HepG2 (cell line): Measurements from ENCODE around the gene CASZ1. TPM values are rescaled to one million over a fixed set of nuclear protein-coding genes. Genes with fewer than 3 reads are reported as not detected.
A peak's percentile ranks its signal among the peaks of the same experiment; 100 is the strongest.

ENCODE experiments used
- ATAC-seq: fragments of 200-7000 bp; cut with Tn5 transposase; 3 replicates; pipeline ENCODE4 v1.9.1; 2020; ENCODE audit warnings: mild to moderate bottlenecking, moderate library complexity
- BruUV-seq: library from RNA; stranded (reverse); fragments of 400-500 nt; replicated peaks from 2 replicates; lab custom pipeline; 2021; lab: Mats Ljungman, UMichigan
- CTCF ChIA-PET: fragments of 300-600 bp; formaldehyde crosslinking; extraction: SDS; loops from one replicate; lab custom pipeline; 2021; ENCODE audit warnings: low total read pairs, inconsistent platforms, low intra/inter-chr PET ratio; lab: Yijun Ruan, JAX
- POLR2A ChIA-PET: fragments of 350-600 bp; sonication (Branson Sonifier 250); formaldehyde crosslinking; loops from one replicate; lab custom pipeline; 2020; ENCODE audit warnings: antibody characterized with exemption, inconsistent platforms; lab: Yijun Ruan, JAX
- DNase-seq: peaks from one replicate; pipeline ENCODE4 v3.0.0-alpha.2; 2015; ENCODE audit warnings: low spot score
- FAIRE-seq: peaks from 3 replicates; lab custom pipeline; 2011; peaks lifted over from hg19 to GRCh38; lab: Jason Lieb, UNC
- H2AFZ ChIP-seq: one replicate; pipeline ENCODE4 v1.6.1; 2011; ENCODE audit warnings: low read length, inconsistent platforms
- H3K27ac ChIP-seq: fragments of 300-600 bp; 3 replicates; pipeline ENCODE4 v1.8.0; 2011; ENCODE audit warnings: mixed run types, mild to moderate bottlenecking, mixed read lengths, low read length, inconsistent platforms; ENCODE audit not compliant: insufficient read depth; ENCODE audit errors: extremely low read length
- H3K27me3 ChIP-seq, 2 experiments: fragments of 200-600 bp in 1 of 2; 2 replicates in 1 of 2; 3 replicates in 1 of 2; pipeline versions ENCODE4 v1.6.0 to v1.8.0; 2011; ENCODE audit warnings: low read length in 2 of 2, mild to moderate bottlenecking in 2 of 2, moderate library complexity in 2 of 2, inconsistent platforms in 1 of 2; ENCODE audit not compliant: insufficient read depth in 2 of 2, control insufficient read depth in 1 of 2
- H3K36me3 ChIP-seq, 2 experiments: fragments of 200-600 bp in 1 of 2; replicated peaks in 1 of 2; 2 replicates in 1 of 2; 3 replicates in 1 of 2; pipeline versions ENCODE4 v1.5.1 to v1.8.0; 2011; ENCODE audit warnings: low read length in 2 of 2, inconsistent platforms in 1 of 2; ENCODE audit not compliant: insufficient read depth in 2 of 2, control insufficient read depth in 1 of 2
- H3K4me1 ChIP-seq: 2 replicates; pipeline ENCODE4 v1.5.1; 2012; ENCODE audit warnings: low read length, inconsistent platforms; ENCODE audit not compliant: insufficient read depth
- H3K4me2 ChIP-seq: 2 replicates; pipeline ENCODE4 v1.6.0; 2011; ENCODE audit warnings: low read depth, low read length, inconsistent platforms
- H3K4me3 ChIP-seq, 3 experiments: fragments of 200-600 bp in 1 of 3; sonication (generic), shearing (Covaris generic) in 1 of 3; replicated peaks in 1 of 3; 2 replicates each; pipeline ENCODE4 v1.5.1; 2011 to 2016; ENCODE audit warnings: low read length in 3 of 3, inconsistent platforms in 2 of 3, low read depth in 2 of 3, mild to moderate bottlenecking in 2 of 3, control low read depth in 1 of 3, mixed read lengths in 1 of 3; ENCODE audit not compliant: insufficient read depth in 1 of 3
- H3K79me2 ChIP-seq: one replicate; pipeline ENCODE4 v1.6.1; 2011; ENCODE audit warnings: low read length, inconsistent platforms; ENCODE audit not compliant: insufficient read depth
- H3K9ac ChIP-seq: 2 replicates; pipeline ENCODE4 v1.6.0; 2011; ENCODE audit warnings: mild to moderate bottlenecking, low read depth, low read length, inconsistent platforms; ENCODE audit not compliant: insufficient read depth
- H3K9me3 ChIP-seq: 2 replicates; pipeline ENCODE4 v1.5.1; 2012; ENCODE audit warnings: mild to moderate bottlenecking, low read length
- H4K20me1 ChIP-seq: 2 replicates; pipeline ENCODE4 v1.6.0; 2011; ENCODE audit warnings: inconsistent platforms, mild to moderate bottlenecking, low read length, moderate library complexity; ENCODE audit not compliant: insufficient read depth
- GTF2F1 ChIP-seq: fragments of 150-350 bp; IDR thresholded peaks from 2 replicates; pipeline ENCODE4 v1.6.1; 2014; ENCODE audit warnings: low read length
- HNRNPUL1 ChIP-seq: fragments of 200-400 bp; formaldehyde crosslinking; IDR thresholded peaks from 2 replicates; pipeline ENCODE4 v1.6.1; 2017; ENCODE audit warnings: low read depth, mild to moderate bottlenecking, low read length, moderate library complexity
- KMT2A ChIP-seq: sonication (generic); formaldehyde crosslinking; IDR thresholded peaks from 2 replicates; pipeline ENCODE4 v1.4.0; 2020; ENCODE audit warnings: missing genetic modification reagents
- MZF1 ChIP-seq: sonication (generic); formaldehyde crosslinking; IDR thresholded peaks from 2 replicates; pipeline ENCODE4 v1.8.1; 2023; ENCODE audit warnings: mild to moderate bottlenecking, missing genetic modification reagents, borderline replicate concordance
- NFKB2 ChIP-seq: sonication (generic); formaldehyde crosslinking; IDR thresholded peaks from 2 replicates; pipeline ENCODE4 v1.4.0; 2020; ENCODE audit warnings: missing genetic modification reagents, borderline replicate concordance
- REXO4 ChIP-seq: sonication (generic); formaldehyde crosslinking; IDR thresholded peaks from 2 replicates; pipeline ENCODE4 v1.8.0; 2022; ENCODE audit warnings: missing genetic modification reagents, mild to moderate bottlenecking, borderline replicate concordance
- SMC3 ChIP-seq: IDR thresholded peaks from 2 replicates; pipeline ENCODE4 v1.6.1; 2011; ENCODE audit warnings: low read length, improper control_type of control experiment
- ZNF382 ChIP-seq: sonication (generic); formaldehyde crosslinking; IDR thresholded peaks from 2 replicates; pipeline ENCODE4 v1.5.0; 2020; ENCODE audit warnings: missing genetic modification reagents, mild to moderate bottlenecking, borderline replicate concordance
- ZNF619 ChIP-seq: sonication (generic); formaldehyde crosslinking; IDR thresholded peaks from 2 replicates; pipeline ENCODE4 v1.4.0; 2020; ENCODE audit warnings: mild to moderate bottlenecking, missing genetic modification reagents
- ZNF720 ChIP-seq: sonication (generic); formaldehyde crosslinking; IDR thresholded peaks from 2 replicates; pipeline ENCODE4 v1.4.0; 2020; ENCODE audit warnings: missing genetic modification reagents
- WGBS: methylation state at CpG from one replicate; pipeline ENCODE4 v1.1.6; 2017; ENCODE audit warnings: low lambda C conversion rate; 5-methylcytosine and 5-hydroxymethylcytosine counted together
- in situ Hi-C: cut with HindIII; loops from 2 replicates; pipeline ENCODE4 v1.10.0; 2017; ENCODE audit warnings: low pct_unique_long_range_greater_than_20kb; ENCODE audit not compliant: extremely low pct_ligation_motif_present
- intact Hi-C: fragments of 100-400 bp; cut with micrococcal nuclease; formaldehyde crosslinking; loops from one replicate; pipeline ENCODE4 v1.10.0; 2022; ENCODE audit not compliant: unreplicated experiment
- polyA plus RNA-seq, 8 experiments: library from polyadenylated mRNA; depleted of rRNA in 3 of 8; stranded (reverse) in 7 of 8; unstranded in 1 of 8; fragments of >200 nt; fragmentation: Illumina TruSeq in 4 of 8; extraction: Trizol in 4 of 8; gene quantifications; 2 replicates each; pipeline versions ENCODE4 v1.2.1 to v1.2.3, GENCODE V29; 2011 to 2016; ENCODE audit warnings: low read depth in 4 of 8, missing spikeins in 1 of 8, mixed read lengths in 1 of 8; ENCODE audit not compliant: insufficient read depth in 1 of 8
- total RNA-seq, 5 experiments: library from RNA; depleted of rRNA; stranded (reverse); fragments of >200 nt; fragmentation: Illumina TruSeq; extraction: Trizol; gene quantifications; 2 replicates each; pipeline ENCODE4 v1.2.3, GENCODE V29; 2016; ENCODE audit warnings: low read depth in 1 of 5
- TF ChIP-seq, protein P1 (sequence below): IDR thresholded peaks from 2 replicates; pipeline ENCODE4 v1.6.1; 2016; ENCODE audit warnings: missing compliant biosample characterization, missing genetic modification reagents, borderline replicate concordance
- TF ChIP-seq, protein P2 (sequence below): sonication (generic); formaldehyde crosslinking; IDR thresholded peaks from 2 replicates; pipeline ENCODE4 v1.9.0; 2021; ENCODE audit warnings: missing genetic modification reagents, borderline replicate concordance
- TF ChIP-seq, protein P3 (sequence below): sonication (generic); formaldehyde crosslinking; IDR thresholded peaks from 2 replicates; pipeline ENCODE4 v1.5.0; 2020; ENCODE audit warnings: missing genetic modification reagents

Gene CASZ1
- total and polyA plus RNA-seq, 2 of the 13 experiments (the other 11 are each of a cell fraction or from before 2014, with no cell fraction given) = 1.9 to 3.7 TPM

DNA sequence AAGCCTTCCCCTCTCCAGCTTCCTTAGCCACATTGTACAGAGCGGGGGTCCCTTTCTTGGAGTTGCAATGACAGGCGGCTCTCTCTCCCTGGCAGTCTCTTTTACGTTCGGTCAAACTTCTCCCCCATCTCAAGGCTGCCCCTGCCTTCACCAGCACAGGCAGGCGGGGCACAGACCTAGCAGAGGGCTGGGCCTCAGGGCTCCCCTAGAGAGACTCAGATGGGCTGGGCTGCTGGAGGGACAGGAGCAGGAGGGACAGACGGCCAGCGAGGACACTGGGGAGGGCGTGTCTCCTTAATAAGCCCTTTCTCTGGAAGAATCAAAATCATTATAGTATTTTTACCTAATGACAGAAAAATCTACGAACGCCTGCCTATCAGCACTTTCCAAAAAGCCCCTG, 79.6 kb downstream of the CASZ1 start:
- H2AFZ ChIP-seq = no peak overlapping the region
- no peaks in the 10 kb centered on the region for H3K9me3 ChIP-seq
- H3K79me2 ChIP-seq = no peaks in the 10 kb centered on the region
- intact Hi-C loops = no loop called here
- ATAC-seq = peak; percentile 18; the same call in 2 of the 3 replicates
- no peaks in the 10 kb centered on the region for H4K20me1 ChIP-seq
- H3K4me2 ChIP-seq = no peak overlapping the region
- H3K9ac ChIP-seq = no peak overlapping the region
- in situ Hi-C loops = no loop called here
- WGBS = 33% methylated on average over 10 of the region's 10 CpGs
- peaks cover 8 to 51% of the 10 kb centered on the region in 2 experiments; a peak in 4 of 5 replicates for H3K27me3 ChIP-seq
- ChIA-PET CTCF (no interaction called here), POLR2A (no interaction called here)
- no peaks in the 10 kb centered on the region for H3K4me1 ChIP-seq
- no TSS peak for BruUV-seq
- DNase-seq = no peak
- H3K36me3 ChIP-seq = no peaks in the 10 kb centered on the region
- FAIRE-seq = no peak
- no peak overlapping the region for H3K27ac ChIP-seq
- TF ChIP-seq KMT2A (CRISPR knock-in tag) = no peak
- TF ChIP-seq, protein P1, sequence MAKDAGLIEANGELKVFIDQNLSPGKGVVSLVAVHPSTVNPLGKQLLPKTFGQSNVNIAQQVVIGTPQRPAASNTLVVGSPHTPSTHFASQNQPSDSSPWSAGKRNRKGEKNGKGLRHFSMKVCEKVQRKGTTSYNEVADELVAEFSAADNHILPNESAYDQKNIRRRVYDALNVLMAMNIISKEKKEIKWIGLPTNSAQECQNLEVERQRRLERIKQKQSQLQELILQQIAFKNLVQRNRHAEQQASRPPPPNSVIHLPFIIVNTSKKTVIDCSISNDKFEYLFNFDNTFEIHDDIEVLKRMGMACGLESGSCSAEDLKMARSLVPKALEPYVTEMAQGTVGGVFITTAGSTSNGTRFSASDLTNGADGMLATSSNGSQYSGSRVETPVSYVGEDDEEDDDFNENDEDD (CRISPR knock-in tag) = no peak
- no peak overlapping the region for H3K4me3 ChIP-seq

- in situ Hi-C loops = no loop called here
- Histone ChIP-seq H3K79me2 (no peaks in the 10 kb centered on the region), H3K27me3 (peaks cover 6 to 49% of the 10 kb centered on the region in 2 experiments; a peak in 4 of 5 replicates), H3K27ac (no peak overlapping the region), H2AFZ (no peak overlapping the region), H3K4me3 (no peak overlapping the region), H3K4me2 (no peak overlapping the region), H4K20me1 (no peaks in the 10 kb centered on the region), H3K9ac (no peak overlapping the region), H3K9me3 (no peaks in the 10 kb centered on the region), H3K4me1 (no peaks in the 10 kb centered on the region), H3K36me3 (no peaks in the 10 kb centered on the region)
- no peak for ATAC-seq
- no TSS peak for BruUV-seq
- no peak for FAIRE-seq
- no peak for DNase-seq
- ChIA-PET CTCF (no interaction called here), POLR2A (no interaction called here)
- 44% methylated on average over 11 of the region's 22 CpGs for WGBS
- intact Hi-C loops = no loop called here
- no peak for TF ChIP-seq NFKB2 (CRISPR knock-in tag)
- no peak for TF ChIP-seq HNRNPUL1
- TF ChIP-seq ZNF619 (CRISPR knock-in tag) = no peak
- TF ChIP-seq, protein P2, sequence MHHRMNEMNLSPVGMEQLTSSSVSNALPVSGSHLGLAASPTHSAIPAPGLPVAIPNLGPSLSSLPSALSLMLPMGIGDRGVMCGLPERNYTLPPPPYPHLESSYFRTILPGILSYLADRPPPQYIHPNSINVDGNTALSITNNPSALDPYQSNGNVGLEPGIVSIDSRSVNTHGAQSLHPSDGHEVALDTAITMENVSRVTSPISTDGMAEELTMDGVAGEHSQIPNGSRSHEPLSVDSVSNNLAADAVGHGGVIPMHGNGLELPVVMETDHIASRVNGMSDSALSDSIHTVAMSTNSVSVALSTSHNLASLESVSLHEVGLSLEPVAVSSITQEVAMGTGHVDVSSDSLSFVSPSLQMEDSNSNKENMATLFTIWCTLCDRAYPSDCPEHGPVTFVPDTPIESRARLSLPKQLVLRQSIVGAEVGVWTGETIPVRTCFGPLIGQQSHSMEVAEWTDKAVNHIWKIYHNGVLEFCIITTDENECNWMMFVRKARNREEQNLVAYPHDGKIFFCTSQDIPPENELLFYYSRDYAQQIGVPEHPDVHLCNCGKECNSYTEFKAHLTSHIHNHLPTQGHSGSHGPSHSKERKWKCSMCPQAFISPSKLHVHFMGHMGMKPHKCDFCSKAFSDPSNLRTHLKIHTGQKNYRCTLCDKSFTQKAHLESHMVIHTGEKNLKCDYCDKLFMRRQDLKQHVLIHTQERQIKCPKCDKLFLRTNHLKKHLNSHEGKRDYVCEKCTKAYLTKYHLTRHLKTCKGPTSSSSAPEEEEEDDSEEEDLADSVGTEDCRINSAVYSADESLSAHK = no peak
- TF ChIP-seq ZNF382 (CRISPR knock-in tag) = no peak
- no peak for TF ChIP-seq REXO4
- TF ChIP-seq GTF2F1 = no peak
- TF ChIP-seq, protein P3, sequence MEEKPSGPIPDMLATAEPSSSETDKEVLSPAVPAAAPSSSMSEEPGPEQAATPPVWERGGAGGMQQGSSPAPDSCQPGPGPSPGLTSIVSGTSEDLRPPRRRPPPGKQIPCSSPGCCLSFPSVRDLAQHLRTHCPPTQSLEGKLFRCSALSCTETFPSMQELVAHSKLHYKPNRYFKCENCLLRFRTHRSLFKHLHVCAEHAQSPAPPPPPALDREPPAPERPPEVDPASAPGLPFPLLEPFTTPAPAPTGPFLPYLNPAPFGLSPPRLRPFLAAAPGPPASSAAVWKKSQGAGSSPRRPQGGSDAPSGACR (CRISPR knock-in tag) = no peak
- no peak for TF ChIP-seq MZF1
- no peak for TF ChIP-seq SMC3
- no peak for TF ChIP-seq ZNF720 (CRISPR knock-in tag)
These were observed 81.9 kb downstream of the CASZ1 start for GRCh38 chr1:10714337-10715114.
